Activated CD4-positive, CD25-positive, alpha-beta regulatory T cell (primary cell): ENCODE measurements around the gene SLC25A42.
A peak's percentile ranks its signal among the peaks of the same experiment; 100 is the strongest.

ENCODE experiments used
- DNase-seq, 4 experiments: peaks; one replicate each; lab custom pipeline; 2025; lab: John Stamatoyannopoulos, UW

The SLC25A42 gene

DNA sequence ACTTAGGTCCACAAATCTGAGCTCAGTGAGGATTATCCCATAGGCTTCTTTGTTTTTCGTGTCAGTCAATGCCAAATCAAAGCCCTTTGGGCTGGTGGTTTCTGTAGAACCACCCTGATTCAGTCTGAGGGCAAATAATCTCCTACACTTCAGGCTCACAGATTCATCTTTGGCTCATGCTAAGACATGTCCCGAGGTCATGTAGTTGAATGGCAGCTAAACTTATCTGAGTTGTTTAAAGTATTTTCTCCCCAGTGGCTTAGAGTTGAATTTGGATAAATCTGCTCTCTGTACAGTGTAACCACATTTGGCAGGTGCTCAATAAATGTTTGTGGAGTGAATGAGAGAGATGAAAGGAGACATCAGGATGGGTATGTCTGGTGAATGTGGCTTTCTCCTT is 13.1 kb upstream of the SLC25A42 start:
- DNase-seq, result no peak

GRCh38 chr19:19051478-19052213 is 12.1 kb upstream of the SLC25A42 start:
- no peak for DNase-seq

- no peak for DNase-seq
Measured at GRCh38 chr19:19052921-19053320, 10.9 kb upstream of the SLC25A42 start.

DNA sequence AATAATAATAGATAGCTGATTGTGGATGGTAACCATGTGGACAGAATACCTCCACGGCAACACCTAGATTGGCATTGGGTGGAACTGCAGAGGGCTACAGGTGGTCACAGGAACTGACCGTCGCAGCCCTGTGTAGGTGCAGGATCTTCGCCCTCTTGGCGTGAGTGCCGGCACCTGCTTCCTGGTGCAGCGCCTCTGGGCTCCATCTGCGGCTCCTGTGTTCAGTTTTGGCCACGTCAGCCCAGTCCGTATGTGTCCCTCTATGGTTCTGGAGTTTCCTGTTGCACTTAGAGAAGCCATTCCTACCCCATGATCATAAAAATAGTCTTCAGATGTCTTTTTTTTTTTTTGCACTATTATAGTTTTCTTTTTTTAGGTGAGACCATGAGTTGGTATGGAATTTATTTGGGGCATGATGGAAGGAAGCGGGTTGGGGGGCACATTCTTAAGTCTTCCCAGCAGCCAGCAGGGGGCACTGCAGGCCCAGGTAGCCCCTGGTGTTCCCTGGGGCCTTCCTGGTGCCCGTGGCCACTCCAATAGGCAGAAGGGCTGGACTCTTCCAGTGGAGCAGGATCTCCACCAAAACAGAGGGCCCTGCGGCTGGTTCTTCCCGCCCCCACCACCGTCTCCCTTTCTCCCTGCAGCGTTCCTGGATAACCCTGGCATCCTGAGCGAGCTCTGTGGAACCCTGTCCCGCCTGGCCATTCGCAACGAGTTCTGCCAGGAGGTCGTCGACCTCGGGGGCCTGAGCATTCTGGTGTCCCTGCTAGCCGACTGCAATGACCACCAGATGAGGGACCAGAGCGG is 10.1 kb upstream of the SLC25A42 start:
- DNase-seq, result peak; percentile 17 to 52 (median 32)

DNA sequence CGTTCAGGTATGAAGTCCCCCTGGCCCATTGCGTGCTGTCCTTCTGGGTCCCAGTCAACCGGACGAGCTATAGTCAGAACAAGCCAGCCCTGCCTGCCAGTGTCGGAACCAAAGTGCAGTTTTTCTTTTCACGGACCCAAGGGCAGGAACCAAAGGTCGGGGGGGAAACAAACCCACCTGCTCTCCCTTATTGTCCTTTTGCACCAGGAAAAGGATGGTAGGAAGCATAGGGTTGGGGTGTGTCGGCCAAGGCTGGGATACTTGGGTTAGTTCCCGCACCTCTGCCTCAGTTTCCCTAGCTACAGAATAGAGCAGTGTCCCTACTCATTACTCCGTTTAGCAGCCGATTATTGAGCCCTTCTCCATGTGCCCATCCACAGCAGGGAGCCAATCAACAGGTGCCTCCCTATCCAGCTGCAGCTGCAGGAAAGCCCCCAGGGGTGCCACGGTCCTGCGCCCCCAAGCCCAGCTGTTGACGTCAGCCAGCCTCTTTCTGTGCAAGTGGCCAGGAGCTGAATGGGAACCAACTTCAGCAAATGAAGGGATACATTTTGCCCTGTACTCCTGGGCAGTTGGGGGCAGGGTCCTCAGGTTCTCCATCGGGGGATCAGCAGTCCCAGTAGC is 9.4 kb upstream of the SLC25A42 start:
- no peak for DNase-seq

DNA sequence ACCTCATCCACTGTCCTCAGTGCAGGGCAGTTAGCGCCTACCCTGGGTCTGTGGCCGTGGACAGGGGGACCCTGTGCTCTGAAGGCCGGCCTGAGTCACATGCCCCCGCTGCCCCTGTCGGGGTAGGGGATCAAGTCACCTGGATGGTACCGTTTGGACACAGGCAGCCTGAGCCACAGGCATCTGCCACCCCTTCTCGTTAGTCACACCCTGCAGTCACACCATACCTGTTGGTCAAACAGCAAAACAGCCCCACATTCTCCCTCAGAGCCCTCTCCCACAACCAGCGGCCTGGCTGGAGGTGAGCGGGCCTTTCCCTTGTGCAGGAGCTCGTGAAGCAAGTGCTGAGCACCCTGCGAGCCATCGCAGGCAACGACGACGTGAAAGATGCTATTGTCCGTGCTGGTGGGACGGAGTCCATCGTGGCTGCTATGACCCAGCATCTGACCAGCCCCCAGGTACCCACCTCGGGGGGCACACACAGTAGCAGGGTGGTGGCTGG is 8.8 kb upstream of the SLC25A42 start:
- no peak for DNase-seq

GRCh38 chr19:19055701-19056100 is 8.1 kb upstream of the SLC25A42 start:
- DNase-seq, result no peak

DNA sequence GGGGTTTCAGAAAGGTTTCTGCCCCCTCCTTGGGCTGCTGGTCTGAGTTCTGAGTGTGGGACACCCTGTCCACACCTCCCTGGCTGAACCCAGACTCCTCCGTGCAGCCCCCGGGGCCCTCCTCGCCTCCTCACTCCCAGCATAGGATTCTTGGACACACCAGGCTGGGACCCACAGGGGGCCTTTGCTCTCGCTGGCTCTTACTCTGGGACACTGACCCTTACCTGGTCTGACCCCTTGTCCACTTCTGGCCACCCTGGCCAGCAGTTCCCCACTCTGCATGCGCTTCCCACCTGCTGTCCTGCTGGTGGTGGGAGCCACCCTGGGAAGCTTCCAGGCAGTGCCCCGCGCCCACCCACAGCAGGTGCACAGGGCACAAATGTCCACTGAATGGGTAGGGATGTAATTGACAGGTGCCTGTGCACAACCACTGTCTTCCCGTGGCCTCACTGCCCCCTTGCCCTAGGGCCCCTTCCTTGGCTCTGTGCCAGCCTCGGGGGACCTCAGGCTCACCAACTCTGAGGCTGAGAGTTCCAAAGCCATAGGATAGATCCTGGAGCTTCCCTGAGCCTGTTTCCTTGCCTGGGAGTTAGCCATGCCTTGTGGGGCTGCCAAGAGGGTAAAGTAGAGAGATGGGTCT is 7.0 kb upstream of the SLC25A42 start:
- no peak for DNase-seq

GRCh38 chr19:19057317-19057716 is 6.5 kb upstream of the SLC25A42 start:
- DNase-seq, result no peak

- no peak for DNase-seq
Measured at GRCh38 chr19:19057720-19058119, 6.1 kb upstream of the SLC25A42 start.

DNA sequence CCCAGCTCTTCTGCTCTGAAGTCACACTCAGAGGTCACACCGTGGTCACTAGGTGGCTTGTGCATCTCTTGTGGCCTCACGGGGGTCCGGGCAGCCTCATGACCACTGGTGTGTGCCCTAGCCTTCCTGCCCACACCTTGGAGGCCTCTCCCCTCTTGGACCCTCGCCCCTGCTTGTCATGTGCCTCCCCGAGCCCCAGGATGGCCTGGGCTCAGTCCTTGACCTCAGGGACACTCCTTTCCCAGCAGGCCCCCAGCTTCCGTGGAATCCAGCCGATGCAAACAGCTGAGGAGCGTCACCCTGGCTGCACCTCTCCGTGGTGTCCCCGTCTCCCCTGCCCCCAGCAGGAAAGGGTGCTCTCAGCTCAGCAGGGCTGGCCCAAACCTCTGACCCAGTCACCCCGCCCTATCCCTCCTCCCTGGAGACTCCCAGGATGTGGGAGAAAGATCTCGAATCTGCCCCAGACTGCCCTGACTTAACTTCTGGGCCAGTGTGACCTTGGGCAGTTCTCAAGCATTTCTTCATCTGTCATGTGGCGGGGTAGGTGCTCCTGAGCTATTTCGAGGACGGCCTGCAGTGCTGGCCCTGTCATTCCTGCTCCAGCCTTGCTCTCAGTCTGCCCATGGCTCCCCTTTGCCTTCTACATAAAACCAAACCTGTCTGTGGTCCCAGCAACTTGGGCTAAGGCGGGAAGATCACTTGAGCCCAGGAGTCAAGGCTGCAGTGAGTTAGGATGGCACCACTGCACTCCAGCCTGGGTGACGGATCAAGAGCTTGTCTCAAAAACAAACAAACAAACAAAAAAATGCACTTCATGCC is 4.6 kb upstream of the SLC25A42 start:
- DNase-seq, result no peak

DNA sequence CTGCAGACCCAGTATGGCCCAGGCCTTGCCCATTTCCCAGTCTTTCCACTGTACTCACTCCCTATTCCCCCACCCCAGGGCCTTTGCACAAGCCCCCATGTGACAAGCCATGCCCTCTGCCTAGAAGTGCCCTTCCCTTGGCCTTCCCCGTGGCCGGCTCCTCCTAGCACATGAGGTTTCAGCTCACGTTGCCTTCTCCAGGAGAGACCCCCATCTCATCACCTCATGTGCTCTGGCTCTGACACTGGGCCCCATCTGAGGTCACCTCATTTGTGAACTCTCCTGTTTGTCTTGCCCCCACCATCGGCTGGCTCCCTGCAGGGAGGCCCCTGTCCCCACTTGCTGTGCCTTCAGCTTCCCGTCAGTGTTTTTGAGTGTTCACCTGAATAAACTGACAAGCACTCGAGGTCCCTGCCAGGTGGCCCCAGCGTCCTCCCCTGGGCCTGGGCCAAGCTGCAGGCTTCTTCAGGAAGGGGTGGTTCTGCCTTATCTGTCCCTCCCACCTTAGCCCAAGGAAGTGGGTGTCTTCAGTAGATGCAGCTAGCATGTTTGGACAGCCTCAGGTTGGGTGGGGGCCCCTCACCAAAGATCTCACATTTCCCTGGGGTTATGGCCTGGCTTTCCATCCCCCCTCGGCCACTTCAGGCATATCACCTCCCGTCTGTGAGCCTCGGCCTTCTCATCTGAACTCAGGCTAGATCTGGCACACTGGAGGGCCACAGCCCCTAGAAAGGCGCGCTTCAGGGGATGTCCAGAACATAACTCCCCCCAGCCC is 3.8 kb upstream of the SLC25A42 start:
- DNase-seq, result no peak

DNA sequence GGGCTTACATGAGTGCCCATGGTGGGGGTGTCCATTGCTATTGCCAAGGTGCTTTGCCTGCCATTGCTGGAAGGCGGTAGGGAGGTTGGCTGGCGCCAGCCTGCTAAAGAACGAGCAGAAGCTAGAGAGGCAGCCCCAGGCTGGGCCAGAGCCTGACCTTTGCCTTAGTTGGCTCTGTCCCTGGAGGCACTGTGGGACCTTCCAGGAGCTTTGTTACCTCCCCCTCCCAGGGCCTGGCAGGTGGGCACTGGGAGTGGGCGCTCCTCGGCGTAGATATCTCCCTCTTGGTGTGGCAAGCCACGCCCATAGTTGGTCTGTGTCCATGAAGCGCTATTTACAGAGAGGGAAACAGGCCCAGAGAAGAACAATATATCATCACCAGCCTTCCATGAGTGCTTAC is 2.3 kb upstream of the SLC25A42 start:
- DNase-seq, result no peak

GRCh38 chr19:19062454-19063182 is 1.2 kb upstream of the SLC25A42 start:
- DNase-seq, result peak in 1 of 4 experiments; percentile 7

- DNase-seq, result peak in 3 of 4 experiments; percentile 64 to 73 (median 68)
Measured at GRCh38 chr19:19064098-19064722, 416 bp downstream of the SLC25A42 start.

GRCh38 chr19:19064811-19065745 is 1.3 kb downstream of the SLC25A42 start:
- peak in 1 of 4 experiments; percentile 23 for DNase-seq

DNA sequence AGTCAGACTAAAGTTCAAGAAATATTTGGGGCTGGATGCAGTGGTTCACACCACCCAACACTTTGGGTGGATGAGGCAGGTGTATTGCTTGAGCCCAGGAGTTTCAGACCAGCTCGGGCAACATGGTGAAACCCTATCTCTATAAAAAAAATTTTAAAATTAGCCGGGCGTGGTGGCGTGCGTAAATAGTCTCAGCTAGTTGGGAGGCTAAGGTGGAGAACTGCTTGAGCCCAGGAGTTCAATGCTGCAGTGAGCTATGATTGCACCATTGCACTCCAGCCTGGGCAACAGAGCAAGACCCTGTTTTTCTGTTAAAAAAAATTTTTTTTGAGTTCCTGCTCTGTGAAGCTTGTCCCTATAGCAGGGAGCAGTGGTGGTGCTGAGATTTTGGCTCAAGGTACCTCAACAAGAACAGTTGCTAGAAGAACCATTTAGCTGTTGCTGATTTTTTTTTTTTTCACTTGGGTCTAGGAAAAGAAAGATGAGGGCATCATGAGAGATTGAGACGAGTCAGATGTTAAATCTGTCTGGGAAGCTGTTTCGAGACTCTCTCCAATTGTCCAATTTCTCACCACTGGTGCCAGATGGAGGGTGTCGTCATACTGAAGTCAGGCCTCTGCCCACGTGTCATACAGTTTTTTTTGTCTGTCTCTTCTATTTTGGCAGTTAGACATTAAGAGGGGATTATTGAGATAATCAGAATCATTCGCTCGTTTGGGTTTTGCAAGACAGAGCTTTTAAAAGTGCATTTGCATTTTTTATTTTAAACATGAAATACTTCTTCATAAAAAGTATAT is 3.7 kb downstream of the SLC25A42 start:
- no peak for DNase-seq
